ENCODE data around the gene ZNF790.
A peak's percentile ranks its signal among the peaks of the same experiment; 100 is the strongest.
"Not testable (repeated sequence)": the region's sequence is repeated elsewhere in the genome, so short reads cannot be mapped to it uniquely, and the experiment has no call there.

Gene ZNF790

GRCh38 chr19:36819130-36819630, 19.0 kb downstream of the ZNF790 start:
- Histone ChIP-seq H3K36me3 (ENCODE audit: control insufficient read depth, insufficient read depth, low read length) (peaks cover 41% of the 10 kb centered on the region), H3K4me3 (ENCODE audit: low read length) (peak overlapping the region; percentile 20), H3K27me3 (ENCODE audit: control insufficient read depth, insufficient read depth, low read length) (no peaks in the 10 kb centered on the region), H3K9ac (ENCODE audit: low read length) (no peak overlapping the region), H3K27ac (ENCODE audit: low read depth, low read length) (no peak overlapping the region), H3K4me1 (ENCODE audit: control insufficient read depth, insufficient read depth, low read length) (no peaks in the 10 kb centered on the region)

- no peak overlapping the region for H3K27ac ChIP-seq (ENCODE audit: low read depth, low read length)
- H3K9ac ChIP-seq (ENCODE audit: low read length), result no peak overlapping the region
Observed at GRCh38 chr19:36807029-36807428, 31.2 kb downstream of the ZNF790 start.

DNA sequence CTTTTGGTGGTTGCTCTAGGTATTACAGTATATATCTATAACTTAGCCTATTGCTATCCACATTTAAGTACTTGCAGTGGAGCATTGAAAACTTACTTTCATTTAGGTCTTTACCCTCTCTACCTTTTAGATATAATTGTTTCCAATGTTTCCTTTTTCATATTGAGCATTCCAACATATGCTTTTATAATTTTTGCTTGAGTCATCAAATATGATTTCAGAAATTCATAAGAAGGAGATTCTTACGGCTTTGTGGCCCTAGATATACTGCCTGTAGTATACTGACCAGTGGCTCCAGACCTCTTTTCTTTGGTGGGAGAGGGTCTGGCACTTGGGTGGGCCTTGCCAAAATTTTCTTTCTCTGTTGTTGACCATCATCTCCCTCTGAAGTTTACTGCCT, 32.8 kb downstream of the ZNF790 start:
- H3K36me3 ChIP-seq (ENCODE audit: control insufficient read depth, insufficient read depth, low read length), result peaks cover 7% of the 10 kb centered on the region
- H3K4me3 ChIP-seq (ENCODE audit: low read length), result no peak overlapping the region
- no peak overlapping the region for H3K27ac ChIP-seq (ENCODE audit: low read depth, low read length)
- H3K9ac ChIP-seq (ENCODE audit: low read length), result no peak overlapping the region
- H3K4me1 ChIP-seq (ENCODE audit: control insufficient read depth, insufficient read depth, low read length), result no peaks in the 10 kb centered on the region
- H3K27me3 ChIP-seq (ENCODE audit: control insufficient read depth, insufficient read depth, low read length), result no peaks in the 10 kb centered on the region

More at GRCh38 chr19:36807029-36807428, 31.2 kb downstream of the ZNF790 start:
- H3K4me1 ChIP-seq (ENCODE audit: control insufficient read depth, insufficient read depth, low read length), result no peaks in the 10 kb centered on the region
- H3K36me3 ChIP-seq (ENCODE audit: control insufficient read depth, insufficient read depth, low read length), result peaks cover 7% of the 10 kb centered on the region
- H3K4me3 ChIP-seq (ENCODE audit: low read length), result no peak overlapping the region
- H3K27me3 ChIP-seq (ENCODE audit: control insufficient read depth, insufficient read depth, low read length), result no peaks in the 10 kb centered on the region

GRCh38 chr19:36797786-36798108, 40.4 kb downstream of the ZNF790 start:
- no peaks in the 10 kb centered on the region for H3K27me3 ChIP-seq (ENCODE audit: control insufficient read depth, insufficient read depth, low read length)
- H3K9ac ChIP-seq (ENCODE audit: low read length), result no peak overlapping the region
- H3K4me1 ChIP-seq (ENCODE audit: control insufficient read depth, insufficient read depth, low read length), result no peaks in the 10 kb centered on the region
- peak overlapping the region; percentile 58 for H3K27ac ChIP-seq (ENCODE audit: low read depth, low read length)
- peak overlapping the region; percentile 85 for H3K4me3 ChIP-seq (ENCODE audit: low read length)
- peaks cover 2% of the 10 kb centered on the region for H3K36me3 ChIP-seq (ENCODE audit: control insufficient read depth, insufficient read depth, low read length)

- H3K27me3 ChIP-seq (ENCODE audit: control insufficient read depth, insufficient read depth, low read length), result no peaks in the 10 kb centered on the region
- peak overlapping the region; percentile 44 for H3K27ac ChIP-seq (ENCODE audit: low read depth, low read length)
- H3K4me3 ChIP-seq (ENCODE audit: low read length), result peak overlapping the region; percentile 80
- no peaks in the 10 kb centered on the region for H3K36me3 ChIP-seq (ENCODE audit: control insufficient read depth, insufficient read depth, low read length)
- no peak overlapping the region for H3K9ac ChIP-seq (ENCODE audit: low read length)
- no peaks in the 10 kb centered on the region for H3K4me1 ChIP-seq (ENCODE audit: control insufficient read depth, insufficient read depth, low read length)
Observed at GRCh38 chr19:36796714-36796992, 41.5 kb downstream of the ZNF790 start.

GRCh38 chr19:36791420-36792141, 46.6 kb downstream of the ZNF790 start:
- H3K27me3 ChIP-seq (ENCODE audit: control insufficient read depth, insufficient read depth, low read length); H3K27ac ChIP-seq (ENCODE audit: low read depth, low read length); H3K36me3 ChIP-seq (ENCODE audit: control insufficient read depth, insufficient read depth, low read length); H3K4me3 ChIP-seq (ENCODE audit: low read length); H3K4me1 ChIP-seq (ENCODE audit: control insufficient read depth, insufficient read depth, low read length); H3K9ac ChIP-seq (ENCODE audit: low read length): not testable (repeated sequence)

GRCh38 chr19:36775768-36776167, 62.4 kb downstream of the ZNF790 start:
- no peak overlapping the region for H3K4me3 ChIP-seq (ENCODE audit: low read length)
- peaks cover 5% of the 10 kb centered on the region for H3K4me1 ChIP-seq (ENCODE audit: control insufficient read depth, insufficient read depth, low read length)
- H3K9ac ChIP-seq (ENCODE audit: low read length), result no peak overlapping the region
- no peaks in the 10 kb centered on the region for H3K27me3 ChIP-seq (ENCODE audit: control insufficient read depth, insufficient read depth, low read length)
- no peak overlapping the region for H3K27ac ChIP-seq (ENCODE audit: low read depth, low read length)
- H3K36me3 ChIP-seq (ENCODE audit: control insufficient read depth, insufficient read depth, low read length), result no peaks in the 10 kb centered on the region

GRCh38 chr19:36773223-36773579, 65.0 kb downstream of the ZNF790 start:
- peaks cover 5% of the 10 kb centered on the region for H3K4me1 ChIP-seq (ENCODE audit: control insufficient read depth, insufficient read depth, low read length)
- H3K27me3 ChIP-seq (ENCODE audit: control insufficient read depth, insufficient read depth, low read length), result no peaks in the 10 kb centered on the region
- H3K9ac ChIP-seq (ENCODE audit: low read length), result no peak overlapping the region
- no peak overlapping the region for H3K27ac ChIP-seq (ENCODE audit: low read depth, low read length)
- H3K4me3 ChIP-seq (ENCODE audit: low read length), result peak overlapping the region; percentile 92
- H3K36me3 ChIP-seq (ENCODE audit: control insufficient read depth, insufficient read depth, low read length), result no peaks in the 10 kb centered on the region

- Histone ChIP-seq H3K27me3 (ENCODE audit: control insufficient read depth, insufficient read depth, low read length) (no peaks in the 10 kb centered on the region), H3K9ac (ENCODE audit: low read length) (peak within 1 kb of the TSS; percentile 55), H3K4me3 (ENCODE audit: low read length) (peak within 1 kb of the TSS; percentile 92), H3K36me3 (ENCODE audit: control insufficient read depth, insufficient read depth, low read length) (no peaks in the 10 kb centered on the region), H3K4me1 (ENCODE audit: control insufficient read depth, insufficient read depth, low read length) (peaks cover 5% of the 10 kb centered on the region), H3K27ac (ENCODE audit: low read depth, low read length) (peak within 1 kb of the TSS; percentile 41)
Observed at GRCh38 chr19:36772311-36773222, 65.6 kb downstream of the ZNF790 start, which contains the start of gene ZNF850. ZNF850 (minus strand) TSS chr19:36772807; CDS start chr19:36762606, 10,201 bp downstream.

GRCh38 chr19:36771261-36772231, 66.6 kb downstream of the ZNF790 start:
- peak overlapping the region; percentile 92 for H3K4me3 ChIP-seq (ENCODE audit: low read length)
- H3K27me3 ChIP-seq (ENCODE audit: control insufficient read depth, insufficient read depth, low read length), result no peaks in the 10 kb centered on the region
- peak overlapping the region; percentile 10 for H3K27ac ChIP-seq (ENCODE audit: low read depth, low read length)
- no peaks in the 10 kb centered on the region for H3K36me3 ChIP-seq (ENCODE audit: control insufficient read depth, insufficient read depth, low read length)
- H3K9ac ChIP-seq (ENCODE audit: low read length), result no peak overlapping the region
- H3K4me1 ChIP-seq (ENCODE audit: control insufficient read depth, insufficient read depth, low read length), result peaks cover 5% of the 10 kb centered on the region

All from rectal smooth muscle tissue (tissue), 1 donor.